K562 (cell line): ENCODE data around the gene ZMYND19. TPM values are rescaled to one million over a fixed set of nuclear protein-coding genes. Genes with fewer than 3 reads are reported as not detected.
A peak's percentile ranks its signal among the peaks of the same experiment; 100 is the strongest.

Experiments used
- ATF3 ChIP-seq, 2 experiments: fragments of 450-650 bp in 1 of 2; sonication (generic) in 1 of 2; formaldehyde crosslinking in 1 of 2; IDR thresholded peaks in 1 of 2; conservative IDR thresholded peaks in 1 of 2; 2 replicates each; pipeline versions ENCODE4 v1.6.1 to v1.8.1; 2016 to 2023; ENCODE audit warnings: mild to moderate bottlenecking in 2 of 2, moderate library complexity in 2 of 2, inconsistent platforms in 1 of 2, missing genetic modification reagents in 1 of 2
- E2F8 ChIP-seq: fragments of 450-650 bp; IDR thresholded peaks from 2 replicates; pipeline ENCODE4 v1.7.1; 2018; ENCODE audit warnings: mild to moderate bottlenecking, low read depth; ENCODE audit not compliant: partially characterized antibody
- ELF4 ChIP-seq: fragments of 450-650 bp; formaldehyde crosslinking; IDR thresholded peaks from 2 replicates; pipeline ENCODE4 v1.4.0; 2022; ENCODE audit warnings: missing genetic modification characterization
- HCFC1 ChIP-seq: IDR thresholded peaks from 2 replicates; pipeline ENCODE4 v1.6.1; 2012; ENCODE audit warnings: low read depth, low read length, improper control_type of control experiment
- HNRNPUL1 ChIP-seq: fragments of 200-400 bp; formaldehyde crosslinking; IDR thresholded peaks from 2 replicates; pipeline ENCODE4 v1.6.1; 2017; ENCODE audit warnings: low read length
- IRF2 ChIP-seq: sonication (generic); formaldehyde crosslinking; IDR thresholded peaks from 2 replicates; pipeline ENCODE4 v1.8.1; 2022; ENCODE audit warnings: mild to moderate bottlenecking, missing genetic modification reagents
- NELFE ChIP-seq: IDR thresholded peaks from 2 replicates; pipeline ENCODE4 v1.6.1; 2011; ENCODE audit warnings: mild to moderate bottlenecking; ENCODE audit not compliant: insufficient read depth, insufficient read length
- POU5F1 ChIP-seq: fragments of 150-350 bp; IDR thresholded peaks from 2 replicates; pipeline ENCODE4 v1.6.1; 2014; ENCODE audit warnings: borderline replicate concordance, low read length, low read depth, mild to moderate bottlenecking; ENCODE audit not compliant: partially characterized antibody
- SMAD1 ChIP-seq: fragments of 150-350 bp; IDR thresholded peaks from 2 replicates; pipeline ENCODE4 v1.6.1; 2014; ENCODE audit warnings: low read length, low read depth; ENCODE audit not compliant: partially characterized antibody
- ZC3H11A ChIP-seq: IDR thresholded peaks from 2 replicates; pipeline ENCODE4 v1.6.1; 2012; ENCODE audit warnings: low read depth, low read length, improper control_type of control experiment
- ZNF24 ChIP-seq: fragments of 450-650 bp; IDR thresholded peaks from 2 replicates; pipeline ENCODE4 v1.6.1; 2016
- ZNF639 ChIP-seq, 2 experiments: fragments of 200-800 bp in 1 of 2; sonication (Bioruptor generic) in 1 of 2; sonication (generic) in 1 of 2; formaldehyde crosslinking in 1 of 2; IDR thresholded peaks in 1 of 2; conservative IDR thresholded peaks in 1 of 2; 2 replicates each; pipeline versions ENCODE4 v1.5.0 to v1.6.1; 2016 to 2020; ENCODE audit warnings: missing compliant biosample characterization in 1 of 2, missing genetic modification characterization in 1 of 2, missing genetic modification reagents in 1 of 2
- polyA plus RNA-seq, 8 experiments: library from polyadenylated mRNA; depleted of rRNA in 4 of 8; stranded (reverse) in 5 of 8; unstranded in 3 of 8; fragments of >200 nt; fragmentation: Nextera tagmentation in 2 of 8; fragmentation: Illumina TruSeq in 1 of 8; extraction: Ambion mirVana in 2 of 8; extraction: Trizol in 1 of 8; gene quantifications; 2 replicates each; pipeline versions ENCODE4 v1.2.1 to v1.2.3, GENCODE V29; 2011 to 2014; ENCODE audit warnings: inconsistent platforms in 1 of 8, missing spikeins in 1 of 8
- total RNA-seq, 7 experiments: library from RNA; depleted of rRNA in 6 of 7; stranded (reverse); fragments of >200 nt in 6 of 7; fragmentation: Illumina TruSeq in 2 of 7; extraction: Trizol in 2 of 7; gene quantifications; 2 replicates each; pipeline versions ENCODE4 v1.2.1 to v1.2.3, GENCODE V29; 2011 to 2021; ENCODE audit warnings: low replicate concordance in 1 of 7
- TF ChIP-seq, protein P1 (sequence below): fragments of 450-650 bp; conservative IDR thresholded peaks from 2 replicates; pipeline ENCODE4 v1.6.1; 2016; ENCODE audit warnings: missing genetic modification characterization, low read depth, mild to moderate bottlenecking, missing compliant biosample characterization, moderate library complexity
- TF ChIP-seq, protein P2 (sequence below), 2 experiments: fragments of 450-650 bp in 1 of 2; IDR thresholded peaks; 2 replicates each; pipeline ENCODE4 v1.6.1; 2011 to 2017; ENCODE audit warnings: low read depth in 2 of 2, antibody characterized with exemption in 1 of 2, borderline replicate concordance in 1 of 2, low read length in 1 of 2, mild to moderate bottlenecking in 1 of 2, mixed read lengths in 1 of 2; ENCODE audit not compliant: control insufficient read depth in 1 of 2

Gene ZMYND19
- total and polyA plus RNA-seq, 9 of the 15 experiments (the other 6 are each of a cell fraction or from before 2014, with no cell fraction given): 1.0 to 86.7 (median 44.0) TPM

GRCh38 chr9:137611623-137612609, 21.6 kb upstream of the ZMYND19 start (continued):
- no peak for TF ChIP-seq ZNF639 (CRISPR knock-in tag; conservative IDR thresholded peaks at IDR 0.05 in 1 of 2, IDR thresholded peaks at IDR 0.05 in 1 of 2)
- no peak for TF ChIP-seq ZNF24
- TF ChIP-seq HCFC1: no peak
- TF ChIP-seq, protein P1, sequence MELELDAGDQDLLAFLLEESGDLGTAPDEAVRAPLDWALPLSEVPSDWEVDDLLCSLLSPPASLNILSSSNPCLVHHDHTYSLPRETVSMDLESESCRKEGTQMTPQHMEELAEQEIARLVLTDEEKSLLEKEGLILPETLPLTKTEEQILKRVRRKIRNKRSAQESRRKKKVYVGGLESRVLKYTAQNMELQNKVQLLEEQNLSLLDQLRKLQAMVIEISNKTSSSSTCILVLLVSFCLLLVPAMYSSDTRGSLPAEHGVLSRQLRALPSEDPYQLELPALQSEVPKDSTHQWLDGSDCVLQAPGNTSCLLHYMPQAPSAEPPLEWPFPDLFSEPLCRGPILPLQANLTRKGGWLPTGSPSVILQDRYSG (tag): no peak
- no peak for TF ChIP-seq POU5F1
- TF ChIP-seq ZC3H11A: no peak
- TF ChIP-seq NELFE: no peak
- no peak for TF ChIP-seq ELF4 (CRISPR knock-in tag)
- TF ChIP-seq HNRNPUL1: no peak
- TF ChIP-seq ATF3 (IDR thresholded peaks at IDR 0.05): peak; percentile 83
- TF ChIP-seq ATF3 (CRISPR knock-in tag; conservative IDR thresholded peaks at IDR 0.05): no peak
- TF ChIP-seq, protein P2, sequence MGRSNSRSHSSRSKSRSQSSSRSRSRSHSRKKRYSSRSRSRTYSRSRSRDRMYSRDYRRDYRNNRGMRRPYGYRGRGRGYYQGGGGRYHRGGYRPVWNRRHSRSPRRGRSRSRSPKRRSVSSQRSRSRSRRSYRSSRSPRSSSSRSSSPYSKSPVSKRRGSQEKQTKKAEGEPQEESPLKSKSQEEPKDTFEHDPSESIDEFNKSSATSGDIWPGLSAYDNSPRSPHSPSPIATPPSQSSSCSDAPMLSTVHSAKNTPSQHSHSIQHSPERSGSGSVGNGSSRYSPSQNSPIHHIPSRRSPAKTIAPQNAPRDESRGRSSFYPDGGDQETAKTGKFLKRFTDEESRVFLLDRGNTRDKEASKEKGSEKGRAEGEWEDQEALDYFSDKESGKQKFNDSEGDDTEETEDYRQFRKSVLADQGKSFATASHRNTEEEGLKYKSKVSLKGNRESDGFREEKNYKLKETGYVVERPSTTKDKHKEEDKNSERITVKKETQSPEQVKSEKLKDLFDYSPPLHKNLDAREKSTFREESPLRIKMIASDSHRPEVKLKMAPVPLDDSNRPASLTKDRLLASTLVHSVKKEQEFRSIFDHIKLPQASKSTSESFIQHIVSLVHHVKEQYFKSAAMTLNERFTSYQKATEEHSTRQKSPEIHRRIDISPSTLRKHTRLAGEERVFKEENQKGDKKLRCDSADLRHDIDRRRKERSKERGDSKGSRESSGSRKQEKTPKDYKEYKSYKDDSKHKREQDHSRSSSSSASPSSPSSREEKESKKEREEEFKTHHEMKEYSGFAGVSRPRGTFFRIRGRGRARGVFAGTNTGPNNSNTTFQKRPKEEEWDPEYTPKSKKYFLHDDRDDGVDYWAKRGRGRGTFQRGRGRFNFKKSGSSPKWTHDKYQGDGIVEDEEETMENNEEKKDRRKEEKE (IDR thresholded peaks at IDR 0.05; ENCODE audit: borderline replicate concordance in 1 of 2, control insufficient read depth in 1 of 2, low read depth in 2 of 2, low read length in 1 of 2): no peak
- TF ChIP-seq SMAD1: no peak
- TF ChIP-seq IRF2 (CRISPR knock-in tag): no peak
- TF ChIP-seq E2F8: no peak
